K562 (cell line): Measurements from ENCODE around the gene TBC1D7. TPM values are rescaled to one million over a fixed set of nuclear protein-coding genes. Genes with fewer than 3 reads are reported as not detected.

Experiments
- ASH1L ChIP-seq: fragments of 450-650 bp; IDR thresholded peaks from 2 replicates; pipeline ENCODE4 v1.6.1; 2018; ENCODE audit warnings: borderline replicate concordance, mild to moderate bottlenecking, low read depth; ENCODE audit not compliant: partially characterized antibody
- CSDE1 ChIP-seq, 2 experiments: fragments of 450-650 bp; IDR thresholded peaks; 2 replicates each; pipeline ENCODE4 v1.6.1; 2016; ENCODE audit warnings: mild to moderate bottlenecking in 1 of 2
- ETV6 ChIP-seq, 3 experiments: fragments of 150-350 bp in 1 of 3; sonication (generic) in 1 of 3; formaldehyde crosslinking in 1 of 3; IDR thresholded peaks; 2 replicates each; pipeline versions ENCODE4 v1.6.1 to v1.8.0; 2014 to 2022; ENCODE audit warnings: borderline replicate concordance in 2 of 3, low read depth in 2 of 3, antibody characterized with exemption in 1 of 3, low read length in 1 of 3, mild to moderate bottlenecking in 1 of 3, missing genetic modification reagents in 1 of 3
- FIP1L1 ChIP-seq: fragments of 200-400 bp; formaldehyde crosslinking; IDR thresholded peaks from 2 replicates; pipeline ENCODE4 v1.6.1; 2018; ENCODE audit warnings: mild to moderate bottlenecking, low read depth, low read length; ENCODE audit not compliant: poor library complexity, severe bottlenecking
- ID3 ChIP-seq, 2 experiments: fragments of 250-450 bp in 1 of 2; fragments of 450-650 bp in 1 of 2; sonication (Bioruptor Pico) in 1 of 2; IDR thresholded peaks; 2 replicates each; pipeline versions ENCODE4 v1.6.1 to v1.8.0; 2016 to 2021; ENCODE audit warnings: mild to moderate bottlenecking in 2 of 2, moderate library complexity in 2 of 2, missing compliant biosample characterization in 1 of 2, missing genetic modification characterization in 1 of 2
- KAT2B ChIP-seq: IDR thresholded peaks from one replicate; pipeline ENCODE4 v1.6.1; 2012; ENCODE audit warnings: low read depth, mild to moderate bottlenecking, control low read depth, inconsistent platforms, low read length, moderate library complexity
- LARP7 ChIP-seq: fragments of 450-650 bp; IDR thresholded peaks from 2 replicates; pipeline ENCODE4 v1.6.1; 2016
- MAFK ChIP-seq: IDR thresholded peaks from 2 replicates; pipeline ENCODE4 v1.6.1; 2011; ENCODE audit warnings: low read length, improper control_type of control experiment
- PHB ChIP-seq: fragments of 250-450 bp; sonication (Bioruptor Pico); IDR thresholded peaks from 2 replicates; pipeline ENCODE4 v1.5.0; 2021
- SMARCB1 ChIP-seq: IDR thresholded peaks from 2 replicates; pipeline ENCODE4 v1.6.1; 2011; ENCODE audit warnings: improper control_type of control experiment, low read depth; ENCODE audit not compliant: insufficient read length
- SMARCC2 ChIP-seq: fragments of 450-650 bp; IDR thresholded peaks from 2 replicates; pipeline ENCODE4 v1.6.1; 2017; ENCODE audit warnings: antibody characterized with exemption, moderate library complexity, mild to moderate bottlenecking, low read depth
- STAT5B ChIP-seq: fragments of 250-450 bp; sonication (Bioruptor Pico); IDR thresholded peaks from 2 replicates; pipeline ENCODE4 v1.8.0; 2021; ENCODE audit warnings: mild to moderate bottlenecking, inconsistent platforms
- TEAD2 ChIP-seq: fragments of 450-650 bp; IDR thresholded peaks from 2 replicates; pipeline ENCODE4 v1.6.1; 2016; ENCODE audit warnings: missing genetic modification characterization, control low read depth, missing compliant biosample characterization
- ZEB2 ChIP-seq: fragments of 450-650 bp; IDR thresholded peaks from 2 replicates; pipeline ENCODE4 v1.6.1; 2016
- ZKSCAN3 ChIP-seq: fragments of 250-450 bp; sonication (Bioruptor Pico); IDR thresholded peaks from 2 replicates; pipeline ENCODE4 v1.4.0; 2020
- ZNF551 ChIP-seq: fragments of 250-450 bp; sonication (Bioruptor Pico); IDR thresholded peaks from 2 replicates; pipeline ENCODE4 v1.5.0; 2021; ENCODE audit warnings: mild to moderate bottlenecking, moderate library complexity
- polyA plus RNA-seq, 8 experiments: library from polyadenylated mRNA; depleted of rRNA in 4 of 8; stranded (reverse) in 5 of 8; unstranded in 3 of 8; fragments of >200 nt; fragmentation: Nextera tagmentation in 2 of 8; fragmentation: Illumina TruSeq in 1 of 8; extraction: Ambion mirVana in 2 of 8; extraction: Trizol in 1 of 8; gene quantifications; 2 replicates each; pipeline versions ENCODE4 v1.2.1 to v1.2.3, GENCODE V29; 2011 to 2014; ENCODE audit warnings: inconsistent platforms in 1 of 8, missing spikeins in 1 of 8
- total RNA-seq, 7 experiments: library from RNA; depleted of rRNA in 6 of 7; stranded (reverse); fragments of >200 nt in 6 of 7; fragmentation: Illumina TruSeq in 2 of 7; extraction: Trizol in 2 of 7; gene quantifications; 2 replicates each; pipeline versions ENCODE4 v1.2.1 to v1.2.3, GENCODE V29; 2011 to 2021; ENCODE audit warnings: low replicate concordance in 1 of 7
- TF ChIP-seq, protein P1 (sequence below): fragments of 200-800 bp; sonication (Bioruptor generic); IDR thresholded peaks from 2 replicates; pipeline ENCODE4 v1.6.1; 2016; ENCODE audit warnings: missing genetic modification characterization, missing compliant biosample characterization
- TF ChIP-seq, protein P2 (sequence below), 2 experiments: fragments of 200-800 bp in 1 of 2; sonication (Bioruptor generic) in 1 of 2; sonication (generic) in 1 of 2; formaldehyde crosslinking in 1 of 2; IDR thresholded peaks in 1 of 2; conservative IDR thresholded peaks in 1 of 2; 2 replicates each; pipeline versions ENCODE4 v1.5.0 to v1.6.1; 2016 to 2020; ENCODE audit warnings: missing compliant biosample characterization in 1 of 2, missing genetic modification characterization in 1 of 2, missing genetic modification reagents in 1 of 2

TBC1D7 gene
- total and polyA plus RNA-seq, 9 of the 15 experiments (the other 6 are each of a cell fraction or from before 2014, with no cell fraction given), result 49.4 to 107 (median 61.1) TPM

- TF ChIP-seq, protein P1, sequence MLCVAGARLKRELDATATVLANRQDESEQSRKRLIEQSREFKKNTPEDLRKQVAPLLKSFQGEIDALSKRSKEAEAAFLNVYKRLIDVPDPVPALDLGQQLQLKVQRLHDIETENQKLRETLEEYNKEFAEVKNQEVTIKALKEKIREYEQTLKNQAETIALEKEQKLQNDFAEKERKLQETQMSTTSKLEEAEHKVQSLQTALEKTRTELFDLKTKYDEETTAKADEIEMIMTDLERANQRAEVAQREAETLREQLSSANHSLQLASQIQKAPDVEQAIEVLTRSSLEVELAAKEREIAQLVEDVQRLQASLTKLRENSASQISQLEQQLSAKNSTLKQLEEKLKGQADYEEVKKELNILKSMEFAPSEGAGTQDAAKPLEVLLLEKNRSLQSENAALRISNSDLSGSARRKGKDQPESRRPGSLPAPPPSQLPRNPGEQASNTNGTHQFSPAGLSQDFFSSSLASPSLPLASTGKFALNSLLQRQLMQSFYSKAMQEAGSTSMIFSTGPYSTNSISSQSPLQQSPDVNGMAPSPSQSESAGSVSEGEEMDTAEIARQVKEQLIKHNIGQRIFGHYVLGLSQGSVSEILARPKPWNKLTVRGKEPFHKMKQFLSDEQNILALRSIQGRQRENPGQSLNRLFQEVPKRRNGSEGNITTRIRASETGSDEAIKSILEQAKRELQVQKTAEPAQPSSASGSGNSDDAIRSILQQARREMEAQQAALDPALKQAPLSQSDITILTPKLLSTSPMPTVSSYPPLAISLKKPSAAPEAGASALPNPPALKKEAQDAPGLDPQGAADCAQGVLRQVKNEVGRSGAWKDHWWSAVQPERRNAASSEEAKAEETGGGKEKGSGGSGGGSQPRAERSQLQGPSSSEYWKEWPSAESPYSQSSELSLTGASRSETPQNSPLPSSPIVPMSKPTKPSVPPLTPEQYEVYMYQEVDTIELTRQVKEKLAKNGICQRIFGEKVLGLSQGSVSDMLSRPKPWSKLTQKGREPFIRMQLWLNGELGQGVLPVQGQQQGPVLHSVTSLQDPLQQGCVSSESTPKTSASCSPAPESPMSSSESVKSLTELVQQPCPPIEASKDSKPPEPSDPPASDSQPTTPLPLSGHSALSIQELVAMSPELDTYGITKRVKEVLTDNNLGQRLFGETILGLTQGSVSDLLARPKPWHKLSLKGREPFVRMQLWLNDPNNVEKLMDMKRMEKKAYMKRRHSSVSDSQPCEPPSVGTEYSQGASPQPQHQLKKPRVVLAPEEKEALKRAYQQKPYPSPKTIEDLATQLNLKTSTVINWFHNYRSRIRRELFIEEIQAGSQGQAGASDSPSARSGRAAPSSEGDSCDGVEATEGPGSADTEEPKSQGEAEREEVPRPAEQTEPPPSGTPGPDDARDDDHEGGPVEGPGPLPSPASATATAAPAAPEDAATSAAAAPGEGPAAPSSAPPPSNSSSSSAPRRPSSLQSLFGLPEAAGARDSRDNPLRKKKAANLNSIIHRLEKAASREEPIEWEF (CRISPR knock-in tag), result no peak
- TF ChIP-seq SMARCB1 (no peak), LARP7 (no peak), ETV6 (IDR thresholded peaks at IDR 0.05; ENCODE audit: borderline replicate concordance in 1 of 2, low read depth in 2 of 2, low read length in 1 of 2) (no peak), ETV6 (CRISPR knock-in tag; IDR thresholded peaks at IDR 0.05; ENCODE audit: borderline replicate concordance) (no peak), PHB (CRISPR knock-in tag) (no peak), ZNF551 (CRISPR knock-in tag) (no peak), ZKSCAN3 (CRISPR knock-in tag) (no peak), ZEB2 (peak; percentile 96), SMARCC2 (peak; percentile 86), FIP1L1 (no peak), ID3 (CRISPR knock-in tag; IDR thresholded peaks at IDR 0.05) (no peak), ID3 (tag; IDR thresholded peaks at IDR 0.05) (peak; percentile 65), ASH1L (no peak), STAT5B (CRISPR knock-in tag) (no peak), KAT2B (no peak), TEAD2 (tag) (no peak), CSDE1 (IDR thresholded peaks at IDR 0.05) (no peak), MAFK (no peak)
- TF ChIP-seq, protein P2, sequence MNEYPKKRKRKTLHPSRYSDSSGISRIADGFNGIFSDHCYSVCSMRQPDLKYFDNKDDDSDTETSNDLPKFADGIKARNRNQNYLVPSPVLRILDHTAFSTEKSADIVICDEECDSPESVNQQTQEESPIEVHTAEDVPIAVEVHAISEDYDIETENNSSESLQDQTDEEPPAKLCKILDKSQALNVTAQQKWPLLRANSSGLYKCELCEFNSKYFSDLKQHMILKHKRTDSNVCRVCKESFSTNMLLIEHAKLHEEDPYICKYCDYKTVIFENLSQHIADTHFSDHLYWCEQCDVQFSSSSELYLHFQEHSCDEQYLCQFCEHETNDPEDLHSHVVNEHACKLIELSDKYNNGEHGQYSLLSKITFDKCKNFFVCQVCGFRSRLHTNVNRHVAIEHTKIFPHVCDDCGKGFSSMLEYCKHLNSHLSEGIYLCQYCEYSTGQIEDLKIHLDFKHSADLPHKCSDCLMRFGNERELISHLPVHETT (CRISPR knock-in tag; conservative IDR thresholded peaks at IDR 0.05 in 1 of 2, IDR thresholded peaks at IDR 0.05 in 1 of 2), result peak in 1 of 2 experiments; percentile 35; a peak in 1 of 4 replicates
These were observed 8.3 kb downstream of the TBC1D7 start (continued) for GRCh38 chr6:13319891-13320564.
